NCI-H2196 (cell line): ENCODE data around the gene NKRF.
A peak's percentile ranks its signal among the peaks of the same experiment; 100 is the strongest.
"Not testable (repeated sequence)": the region's sequence is repeated elsewhere in the genome, so short reads cannot be mapped to it uniquely, and the experiment has no call there.

ENCODE experiments used
- DNase-seq: peaks from one replicate; lab custom pipeline; 2025; ENCODE audit not compliant: unreplicated experiment; lab: John Stamatoyannopoulos, UW

NKRF gene

GRCh38 chrX:119606280-119607017, at the start of gene NKRF:
TSS of gene NKRF (minus strand) at chrX:119606424.
- peak; percentile 87 for DNase-seq

- DNase-seq, result no peak
These were observed 48.9 kb upstream of the NKRF start for GRCh38 chrX:119655125-119655524.

GRCh38 chrX:119654112-119654531, 47.9 kb upstream of the NKRF start:
- no peak for DNase-seq

GRCh38 chrX:119648421-119648775, 42.2 kb upstream of the NKRF start:
- no peak for DNase-seq

- no peak for DNase-seq
These were observed 41.6 kb upstream of the NKRF start for GRCh38 chrX:119647552-119648420.

GRCh38 chrX:119647089-119647488, 40.9 kb upstream of the NKRF start:
- no peak for DNase-seq

- DNase-seq, result no peak
These were observed 40.3 kb upstream of the NKRF start for GRCh38 chrX:119646515-119646914.

GRCh38 chrX:119643696-119644095, 37.5 kb upstream of the NKRF start:
- DNase-seq, result no peak

GRCh38 chrX:119640731-119641170, 34.5 kb upstream of the NKRF start:
- DNase-seq, result no peak

- no peak for DNase-seq
These were observed 32.7 kb upstream of the NKRF start for GRCh38 chrX:119638725-119639471.

GRCh38 chrX:119637421-119637820, 31.2 kb upstream of the NKRF start:
- DNase-seq, result not testable (repeated sequence)

- DNase-seq, result no peak
These were observed 30.2 kb upstream of the NKRF start for GRCh38 chrX:119636419-119636818.

- DNase-seq, result no peak
These were observed 29.6 kb upstream of the NKRF start for GRCh38 chrX:119635799-119636198.

GRCh38 chrX:119635179-119635578, 29.0 kb upstream of the NKRF start:
- DNase-seq, result no peak

- no peak for DNase-seq
These were observed 19.6 kb upstream of the NKRF start for GRCh38 chrX:119625843-119626242.

- no peak for DNase-seq
These were observed 18.9 kb upstream of the NKRF start for GRCh38 chrX:119624951-119625668.

- no peak for DNase-seq
These were observed 18.2 kb upstream of the NKRF start for GRCh38 chrX:119624417-119624816.

GRCh38 chrX:119622356-119623232, 16.4 kb upstream of the NKRF start:
- DNase-seq, result peak; percentile 8

- no peak for DNase-seq
These were observed 12.2 kb upstream of the NKRF start for GRCh38 chrX:119618439-119618838.
